ENCODE data around the gene LRRC3B.

LRRC3B gene

DNA sequence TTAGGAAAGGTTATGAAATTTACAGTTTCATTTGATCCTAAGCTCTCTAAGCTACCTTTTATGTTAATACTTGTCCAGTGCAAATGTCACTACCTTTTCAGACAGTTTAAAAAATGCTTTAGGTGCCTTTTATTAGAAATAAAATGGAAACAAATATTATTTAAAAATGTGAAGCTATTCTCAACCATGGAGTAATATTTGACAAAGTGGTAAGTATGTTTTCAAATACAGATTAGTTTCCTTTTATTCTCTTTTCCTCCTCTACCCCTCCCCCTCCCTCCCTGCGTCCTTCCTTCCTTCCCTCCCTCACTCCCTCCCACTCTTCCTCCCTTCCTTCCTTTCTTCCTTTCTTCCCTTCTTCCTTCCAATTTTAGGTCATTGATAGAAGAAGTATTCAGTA is 6.3 kb downstream of the LRRC3B start:
- TF ChIP-seq, protein P1, sequence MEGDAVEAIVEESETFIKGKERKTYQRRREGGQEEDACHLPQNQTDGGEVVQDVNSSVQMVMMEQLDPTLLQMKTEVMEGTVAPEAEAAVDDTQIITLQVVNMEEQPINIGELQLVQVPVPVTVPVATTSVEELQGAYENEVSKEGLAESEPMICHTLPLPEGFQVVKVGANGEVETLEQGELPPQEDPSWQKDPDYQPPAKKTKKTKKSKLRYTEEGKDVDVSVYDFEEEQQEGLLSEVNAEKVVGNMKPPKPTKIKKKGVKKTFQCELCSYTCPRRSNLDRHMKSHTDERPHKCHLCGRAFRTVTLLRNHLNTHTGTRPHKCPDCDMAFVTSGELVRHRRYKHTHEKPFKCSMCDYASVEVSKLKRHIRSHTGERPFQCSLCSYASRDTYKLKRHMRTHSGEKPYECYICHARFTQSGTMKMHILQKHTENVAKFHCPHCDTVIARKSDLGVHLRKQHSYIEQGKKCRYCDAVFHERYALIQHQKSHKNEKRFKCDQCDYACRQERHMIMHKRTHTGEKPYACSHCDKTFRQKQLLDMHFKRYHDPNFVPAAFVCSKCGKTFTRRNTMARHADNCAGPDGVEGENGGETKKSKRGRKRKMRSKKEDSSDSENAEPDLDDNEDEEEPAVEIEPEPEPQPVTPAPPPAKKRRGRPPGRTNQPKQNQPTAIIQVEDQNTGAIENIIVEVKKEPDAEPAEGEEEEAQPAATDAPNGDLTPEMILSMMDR (IDR thresholded peaks at IDR 0.05; ENCODE audit: low read depth, low read length) = no peak
- no peak overlapping the region for H3K4me3 ChIP-seq (ENCODE audit: low read depth, low read length)
- no peak for DNase-seq (ENCODE audit: low read depth, low spot score)
- in situ Hi-C loops (cut with HindIII; ENCODE audit: low sequenced_read_pairs) = no loop called here

DNA sequence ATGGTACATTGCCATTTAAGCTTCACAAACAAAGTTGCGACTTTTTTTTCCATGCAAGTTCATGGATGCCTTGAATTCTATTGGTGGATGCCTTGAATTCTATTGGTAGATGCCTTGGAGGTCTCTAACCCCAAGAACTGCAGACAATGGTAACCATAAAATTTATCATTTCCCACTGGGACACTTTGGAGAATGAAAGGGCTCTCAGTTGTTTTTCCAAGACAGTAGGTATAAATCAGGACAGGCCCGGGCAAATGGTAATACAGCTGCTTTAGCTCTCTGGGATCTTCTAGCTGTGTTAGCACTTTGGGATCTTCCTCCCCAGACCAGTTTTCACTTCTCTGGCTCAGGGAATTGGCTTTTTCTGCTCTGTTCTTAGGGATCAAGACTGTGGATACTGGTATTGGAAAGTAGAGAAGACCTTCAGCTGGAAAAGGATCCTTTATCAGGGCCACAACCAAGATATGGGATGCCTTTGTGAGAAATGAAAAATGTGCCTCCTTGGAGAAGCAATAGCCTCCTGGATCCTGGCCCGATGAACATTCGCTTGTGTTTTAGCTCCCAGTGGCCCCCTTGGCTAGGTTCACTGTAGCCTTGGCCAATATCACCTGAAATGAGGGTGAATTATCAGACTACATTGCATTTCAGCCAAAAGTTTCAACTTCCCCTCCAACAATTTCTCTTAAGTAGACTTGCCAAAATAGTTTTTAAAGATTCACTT is 8.3 kb downstream of the LRRC3B start:
- no peak overlapping the region for H3K4me3 ChIP-seq (ENCODE audit: low read depth, low read length)
- in situ Hi-C loops (cut with HindIII; ENCODE audit: low sequenced_read_pairs) = no loop called here
- TF ChIP-seq, protein P1 (IDR thresholded peaks at IDR 0.05; ENCODE audit: low read depth, low read length) = no peak
- no peak for DNase-seq (ENCODE audit: low read depth, low spot score)

DNA sequence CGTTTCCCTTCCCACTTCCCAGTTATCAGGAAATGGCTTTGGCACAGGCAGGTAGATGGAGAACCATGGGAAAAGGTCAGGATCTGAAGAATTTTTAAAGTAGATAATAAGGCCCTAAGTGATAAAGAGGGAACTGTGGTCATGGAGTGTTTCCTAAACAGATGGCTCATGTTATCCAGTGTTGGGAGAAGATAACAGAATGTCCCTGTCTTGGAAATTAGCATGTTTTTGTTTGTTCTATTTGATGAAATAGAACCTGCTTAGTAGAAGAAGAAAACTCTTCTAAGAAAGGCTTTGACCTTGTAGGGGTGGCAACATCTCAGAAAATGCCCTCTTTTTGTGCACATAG is 8.8 kb downstream of the LRRC3B start:
- in situ Hi-C loops (cut with HindIII; ENCODE audit: low sequenced_read_pairs) = no loop called here
- TF ChIP-seq, protein P1 (IDR thresholded peaks at IDR 0.05; ENCODE audit: low read depth, low read length) = no peak
- no peak overlapping the region for H3K4me3 ChIP-seq (ENCODE audit: low read depth, low read length)
- DNase-seq (ENCODE audit: low read depth, low spot score) = no peak

DNA sequence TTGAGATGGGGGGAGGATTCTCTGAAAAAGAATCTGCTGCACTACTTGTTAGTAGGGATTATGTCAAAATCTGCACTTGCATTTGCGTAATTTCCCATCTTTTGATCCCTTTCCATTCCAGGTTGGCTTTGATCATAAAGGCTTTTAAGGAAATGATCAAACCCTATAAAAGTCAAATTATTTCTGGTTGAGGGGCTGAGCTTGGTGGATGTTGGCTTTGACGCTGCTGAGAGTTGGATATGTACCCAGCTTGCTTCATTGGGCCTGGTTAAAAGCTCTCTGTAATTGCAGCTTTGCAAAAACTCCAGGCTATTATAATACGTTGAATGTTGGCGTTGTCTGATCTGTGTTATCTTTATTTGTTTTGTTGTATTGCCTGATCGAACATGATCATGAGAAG is 12.0 kb downstream of the LRRC3B start:
- in situ Hi-C loops (cut with HindIII; ENCODE audit: low sequenced_read_pairs) = no loop called here
- no peak for DNase-seq (ENCODE audit: low read depth, low spot score)
- no peak overlapping the region for H3K4me3 ChIP-seq (ENCODE audit: low read depth, low read length)
- TF ChIP-seq, protein P1 (IDR thresholded peaks at IDR 0.05; ENCODE audit: low read depth, low read length) = no peak

DNA sequence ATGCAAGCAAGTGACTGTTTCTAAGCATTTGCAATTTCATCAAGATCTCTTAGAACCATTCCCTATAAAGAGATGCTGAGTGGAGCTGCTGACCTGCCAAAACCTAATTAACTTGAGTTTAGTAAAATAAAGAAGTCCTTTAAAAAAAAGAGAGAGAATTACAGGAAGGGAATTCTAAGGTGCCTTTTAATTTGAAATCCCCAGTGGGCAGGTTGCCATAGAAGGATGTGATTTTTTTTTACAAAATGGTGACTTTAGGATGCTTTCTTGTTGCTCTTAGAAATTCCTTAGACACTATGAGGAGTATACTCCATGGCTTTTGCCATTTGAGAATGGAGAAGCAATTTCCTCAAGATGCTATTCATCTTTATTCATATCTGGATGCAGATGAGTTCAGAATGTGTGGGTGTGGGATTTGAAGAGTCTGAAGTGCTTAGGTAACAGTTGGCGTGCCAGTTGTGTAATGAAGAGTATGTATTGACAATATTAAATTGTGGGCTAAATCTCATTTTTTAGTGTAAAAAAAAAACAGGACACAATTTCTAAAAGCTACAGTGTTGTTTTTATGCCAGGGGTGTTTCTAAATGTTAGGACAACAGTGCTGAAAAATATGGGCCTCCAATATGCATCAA is 13.6 kb downstream of the LRRC3B start:
- no peak for DNase-seq (ENCODE audit: low read depth, low spot score)
- TF ChIP-seq, protein P1 (IDR thresholded peaks at IDR 0.05; ENCODE audit: low read depth, low read length) = no peak
- in situ Hi-C loops (cut with HindIII; ENCODE audit: low sequenced_read_pairs) = no loop called here
- H3K4me3 ChIP-seq (ENCODE audit: low read depth, low read length) = no peak overlapping the region

DNA sequence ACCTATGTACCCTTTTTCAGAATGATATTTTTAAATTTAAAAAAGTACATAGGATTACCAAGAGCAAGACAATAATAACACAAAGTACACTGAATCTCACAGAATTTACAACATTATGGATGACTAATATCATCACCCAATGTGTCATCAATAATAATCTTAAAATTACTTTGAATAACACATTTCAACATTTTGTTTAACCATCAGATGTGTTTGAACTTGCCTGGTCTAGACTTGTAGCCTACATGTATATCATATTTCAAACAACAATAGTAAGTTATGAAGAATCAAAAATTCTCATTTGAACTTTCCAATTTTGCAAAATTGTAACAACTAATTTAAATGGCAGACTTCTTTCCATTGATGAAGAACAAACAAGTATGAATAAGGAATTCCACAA is 15.1 kb downstream of the LRRC3B start:
- DNase-seq (ENCODE audit: low read depth, low spot score) = no peak
- TF ChIP-seq, protein P1 (IDR thresholded peaks at IDR 0.05; ENCODE audit: low read depth, low read length) = no peak

More for the DNA sequence above, 15.1 kb downstream of the LRRC3B start:
- H3K4me3 ChIP-seq (ENCODE audit: low read depth, low read length) = no peak overlapping the region
- in situ Hi-C loops (cut with HindIII; ENCODE audit: low sequenced_read_pairs) = no loop called here
